Keratinocyte (primary cell): ENCODE measurements around the gene SMYD3. TPM values are rescaled to one million over a fixed set of nuclear protein-coding genes. Genes with fewer than 3 reads are reported as not detected.

ENCODE experiments used
- DNase-seq: peaks from one replicate; pipeline ENCODE4 v3.0.0-alpha.2; 2011; ENCODE audit warnings: low read depth, missing footprints, low spot score
- FAIRE-seq: peaks from 2 replicates; lab custom pipeline; 2011; peaks lifted over from hg19 to GRCh38; lab: Jason Lieb, UNC
- H2AFZ ChIP-seq: 2 replicates; pipeline ENCODE4 v1.6.0; 2012; ENCODE audit warnings: low read length, control low read depth, inconsistent platforms; ENCODE audit not compliant: control insufficient read depth
- H3K27ac ChIP-seq: 2 replicates; pipeline ENCODE4 v1.5.1; 2011; ENCODE audit warnings: low read length; ENCODE audit not compliant: control insufficient read depth, insufficient read depth
- H3K27me3 ChIP-seq: 3 replicates; pipeline ENCODE4 v1.6.0; 2011; ENCODE audit warnings: low read length; ENCODE audit not compliant: control insufficient read depth, insufficient read depth; ENCODE audit errors: extremely low read depth
- H3K36me3 ChIP-seq, 2 experiments: 2 replicates in 1 of 2; 3 replicates in 1 of 2; pipeline ENCODE4 v1.5.1; 2011; ENCODE audit warnings: low read length in 2 of 2, mild to moderate bottlenecking in 1 of 2; ENCODE audit not compliant: control insufficient read depth in 2 of 2, insufficient read depth in 2 of 2; ENCODE audit errors: extremely low read depth in 1 of 2
- H3K4me1 ChIP-seq: 3 replicates; pipeline ENCODE4 v1.5.1; 2011; ENCODE audit warnings: low read length; ENCODE audit not compliant: control insufficient read depth, insufficient read depth; ENCODE audit errors: extremely low read depth
- H3K4me2 ChIP-seq: 3 replicates; pipeline ENCODE4 v1.6.0; 2011; ENCODE audit warnings: low read depth, low read length; ENCODE audit not compliant: control insufficient read depth, insufficient read depth; ENCODE audit errors: extremely low read depth
- H3K4me3 ChIP-seq, 3 experiments: fragments of 200-600 bp in 1 of 3; sonication (generic) in 1 of 3; 2 replicates in 2 of 3; 3 replicates in 1 of 3; pipeline ENCODE4 v1.5.1; 2011 to 2016; ENCODE audit warnings: low read length in 3 of 3, mild to moderate bottlenecking in 3 of 3, control low read depth in 2 of 3, inconsistent platforms in 1 of 3, low read depth in 1 of 3, mixed read lengths in 1 of 3, mixed run types in 1 of 3, moderate library complexity in 1 of 3; ENCODE audit not compliant: control insufficient read depth in 2 of 3, insufficient read depth in 2 of 3; ENCODE audit errors: extremely low read depth in 1 of 3
- H3K79me2 ChIP-seq: 2 replicates; pipeline ENCODE4 v1.6.0; 2012; ENCODE audit warnings: low read length; ENCODE audit not compliant: control insufficient read depth, insufficient read depth
- H3K9ac ChIP-seq: 3 replicates; pipeline ENCODE4 v1.6.0; 2011; ENCODE audit warnings: low read length; ENCODE audit not compliant: control insufficient read depth, insufficient read depth; ENCODE audit errors: extremely low read depth
- H3K9me1 ChIP-seq: 3 replicates; pipeline ENCODE4 v1.6.0; 2011; ENCODE audit warnings: low read length; ENCODE audit not compliant: control insufficient read depth, insufficient read depth; ENCODE audit errors: extremely low read depth
- H3K9me3 ChIP-seq: 2 replicates; pipeline ENCODE4 v1.5.1; 2012; ENCODE audit warnings: low read depth, low read length; ENCODE audit not compliant: control insufficient read depth
- H4K20me1 ChIP-seq: 3 replicates; pipeline ENCODE4 v1.6.0; 2011; ENCODE audit warnings: low read length; ENCODE audit not compliant: control insufficient read depth, insufficient read depth; ENCODE audit errors: extremely low read depth
- EZH2 ChIP-seq: IDR thresholded peaks from one replicate; pipeline ENCODE4 v1.6.1; 2012; ENCODE audit warnings: inconsistent platforms, mild to moderate bottlenecking, low read length, moderate library complexity
- dilution Hi-C: fragments of 300-500 bp; cut with MboI; formaldehyde crosslinking; loops from one replicate; pipeline ENCODE4 v1.7.0; 2020; ENCODE audit warnings: low sequenced_read_pairs; ENCODE audit not compliant: extremely low pct_ligation_motif_present
- polyA plus RNA-seq, 5 experiments: library from polyadenylated mRNA; depleted of rRNA in 3 of 5; stranded (reverse) in 3 of 5; stranded (forward) in 1 of 5; unstranded in 1 of 5; fragments of >200 nt; gene quantifications; 1 replicate in 1 of 5; 2 replicates in 3 of 5; 3 replicates in 1 of 5; pipeline versions ENCODE4 v1.2.1 to v1.2.3, GENCODE V29; 2011 to 2012; ENCODE audit warnings: missing spikeins in 2 of 5, low read depth in 1 of 5, low replicate concordance in 1 of 5
- TF ChIP-seq, protein P1 (sequence below), 3 experiments: IDR thresholded peaks in 1 of 3; conservative IDR thresholded peaks in 1 of 3; optimal IDR thresholded peaks in 1 of 3; 2 replicates in 2 of 3; 3 replicates in 1 of 3; pipeline versions ENCODE3 to v1.5.1; 2011; ENCODE audit warnings: low read length in 3 of 3, mild to moderate bottlenecking in 3 of 3, moderate library complexity in 2 of 3, control low read depth in 1 of 3, inconsistent platforms in 1 of 3; ENCODE audit not compliant: insufficient read depth in 2 of 3; ENCODE audit errors: extremely low read depth in 1 of 3

Gene SMYD3
- polyA plus RNA-seq, 1 donor (not counting 4 experiments of a cell fraction or from before 2014, with no cell fraction given) = 31.0 TPM

DNA sequence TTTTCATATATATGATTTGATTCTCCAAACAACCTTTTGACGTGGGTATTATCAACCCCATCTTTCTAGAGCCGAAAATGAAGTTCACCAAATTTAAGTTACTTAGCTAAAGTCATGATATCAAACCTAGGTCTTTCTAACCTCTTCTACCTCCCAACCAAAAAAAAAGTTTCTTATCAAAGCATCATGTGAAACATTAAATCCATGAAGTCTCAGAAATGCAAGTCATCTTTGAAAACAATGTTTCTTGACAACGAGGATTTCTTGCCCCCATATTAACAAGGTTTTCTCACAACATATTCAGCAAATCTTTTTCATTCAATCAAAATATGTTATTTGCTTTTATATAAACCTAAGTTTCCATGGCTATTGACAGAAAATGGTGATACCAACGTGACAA, 306.3 kb downstream of the SMYD3 start:
- no peaks in the 10 kb centered on the region for H3K9me1 ChIP-seq
- FAIRE-seq (no peak), DNase-seq (no peak)
- dilution Hi-C loops = no loop called here
- no peaks in the 10 kb centered on the region for H4K20me1 ChIP-seq
- H3K4me2 ChIP-seq = no peak overlapping the region
- no peaks in the 10 kb centered on the region for H3K27me3 ChIP-seq
- no peak overlapping the region for H3K4me3 ChIP-seq
- H3K4me1 ChIP-seq = no peaks in the 10 kb centered on the region
- no peaks in the 10 kb centered on the region for H3K79me2 ChIP-seq
- H3K9ac ChIP-seq = no peak overlapping the region
- H3K9me3 ChIP-seq = no peaks in the 10 kb centered on the region
- no peak overlapping the region for H3K27ac ChIP-seq
- TF ChIP-seq EZH2 = no peak
- TF ChIP-seq, protein P1, sequence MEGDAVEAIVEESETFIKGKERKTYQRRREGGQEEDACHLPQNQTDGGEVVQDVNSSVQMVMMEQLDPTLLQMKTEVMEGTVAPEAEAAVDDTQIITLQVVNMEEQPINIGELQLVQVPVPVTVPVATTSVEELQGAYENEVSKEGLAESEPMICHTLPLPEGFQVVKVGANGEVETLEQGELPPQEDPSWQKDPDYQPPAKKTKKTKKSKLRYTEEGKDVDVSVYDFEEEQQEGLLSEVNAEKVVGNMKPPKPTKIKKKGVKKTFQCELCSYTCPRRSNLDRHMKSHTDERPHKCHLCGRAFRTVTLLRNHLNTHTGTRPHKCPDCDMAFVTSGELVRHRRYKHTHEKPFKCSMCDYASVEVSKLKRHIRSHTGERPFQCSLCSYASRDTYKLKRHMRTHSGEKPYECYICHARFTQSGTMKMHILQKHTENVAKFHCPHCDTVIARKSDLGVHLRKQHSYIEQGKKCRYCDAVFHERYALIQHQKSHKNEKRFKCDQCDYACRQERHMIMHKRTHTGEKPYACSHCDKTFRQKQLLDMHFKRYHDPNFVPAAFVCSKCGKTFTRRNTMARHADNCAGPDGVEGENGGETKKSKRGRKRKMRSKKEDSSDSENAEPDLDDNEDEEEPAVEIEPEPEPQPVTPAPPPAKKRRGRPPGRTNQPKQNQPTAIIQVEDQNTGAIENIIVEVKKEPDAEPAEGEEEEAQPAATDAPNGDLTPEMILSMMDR (optimal IDR thresholded peaks at IDR 0.05 in 1 of 3, IDR thresholded peaks at IDR 0.05 in 1 of 3, conservative IDR thresholded peaks at IDR 0.05 in 1 of 3; ENCODE audit: extremely low read depth in 1 of 3, insufficient read depth in 2 of 3, low read length in 3 of 3) = no peak
- no peak overlapping the region for H2AFZ ChIP-seq
- no peaks in the 10 kb centered on the region for H3K36me3 ChIP-seq

DNA sequence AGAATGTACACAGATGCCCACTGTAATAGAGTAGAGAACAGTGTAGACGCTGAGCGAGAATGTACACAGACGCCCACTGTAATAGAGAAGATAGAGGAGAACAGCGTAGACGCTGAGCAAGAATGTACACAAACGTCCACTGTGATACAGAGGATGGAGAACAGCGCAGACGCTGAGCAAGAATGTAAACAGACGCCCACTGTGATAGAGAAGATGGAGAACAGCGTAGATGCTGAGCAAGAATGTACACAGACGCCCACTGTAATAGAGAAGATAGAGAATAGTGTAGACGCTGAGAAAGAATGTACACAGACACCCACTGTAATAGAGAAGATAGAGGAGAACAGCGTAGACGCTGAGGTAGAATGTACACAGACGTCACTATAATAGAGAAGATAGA, 306.9 kb downstream of the SMYD3 start:
- H3K9me3 ChIP-seq = no peaks in the 10 kb centered on the region
- H2AFZ ChIP-seq = no peak overlapping the region
- DNase-seq = no peak
- dilution Hi-C loops = no loop called here
- no peak overlapping the region for H3K4me3 ChIP-seq
- H3K4me1 ChIP-seq = no peaks in the 10 kb centered on the region
- no peak overlapping the region for H3K9ac ChIP-seq
- no peaks in the 10 kb centered on the region for H3K27me3 ChIP-seq
- no peaks in the 10 kb centered on the region for H3K9me1 ChIP-seq
- FAIRE-seq = no peak
- H3K27ac ChIP-seq = no peak overlapping the region
- TF ChIP-seq, protein P1 (optimal IDR thresholded peaks at IDR 0.05 in 1 of 3, IDR thresholded peaks at IDR 0.05 in 1 of 3, conservative IDR thresholded peaks at IDR 0.05 in 1 of 3; ENCODE audit: extremely low read depth in 1 of 3, insufficient read depth in 2 of 3, low read length in 3 of 3) = no peak
- no peak for TF ChIP-seq EZH2
- H4K20me1 ChIP-seq = no peaks in the 10 kb centered on the region
- no peak overlapping the region for H3K4me2 ChIP-seq
- no peaks in the 10 kb centered on the region for H3K79me2 ChIP-seq
- H3K36me3 ChIP-seq = no peaks in the 10 kb centered on the region
